IMR-90 (cell line): ENCODE results near the gene RAPH1. TPM values are rescaled to one million over a fixed set of nuclear protein-coding genes. Genes with fewer than 3 reads are reported as not detected.
"Not testable (repeated sequence)": the region's sequence is repeated elsewhere in the genome, so short reads cannot be mapped to it uniquely, and the experiment has no call there.

Source experiments
- ATAC-seq: fragments of 200-7000 bp; cut with Tn5 transposase; 2 replicates; pipeline ENCODE4 v1.9.1; 2020; ENCODE audit warnings: low read depth, mild to moderate bottlenecking, moderate library complexity
- BruUV-seq: library from RNA; stranded (reverse); fragments of 400-500 nt; replicated peaks from 2 replicates; lab custom pipeline; 2021; lab: Mats Ljungman, UMichigan
- CTCF ChIA-PET: fragments of 300-600 bp; formaldehyde crosslinking; extraction: SDS; loops from one replicate; lab custom pipeline; 2021; ENCODE audit warnings: antibody characterized with exemption; lab: Yijun Ruan, JAX
- POLR2A ChIA-PET: fragments of 300-600 bp; sonication (Branson Sonifier 250); formaldehyde crosslinking; loops from one replicate; lab custom pipeline; 2022; ENCODE audit warnings: antibody characterized with exemption; ENCODE audit not compliant: unreplicated experiment; lab: Charles Lee
- DNase-seq: peaks from one replicate; pipeline ENCODE4 v3.0.0; 2013
- H2AFZ ChIP-seq: replicated peaks from 2 replicates; pipeline ENCODE3; 2013; ENCODE audit warnings: low read length, mild to moderate bottlenecking; ENCODE audit not compliant: poor library complexity
- H2AK5ac ChIP-seq: 2 replicates; pipeline ENCODE4 v1.6.1; 2013; ENCODE audit warnings: low read depth, low read length, inconsistent platforms
- H2AK9ac ChIP-seq: replicated peaks from 2 replicates; pipeline ENCODE3; 2013; ENCODE audit warnings: mild to moderate bottlenecking, low read depth, low read length, moderate library complexity; ENCODE audit not compliant: poor library complexity
- H2BK120ac ChIP-seq: 2 replicates; pipeline ENCODE4 v1.6.1; 2013; ENCODE audit warnings: low read depth, low read length, inconsistent platforms
- H2BK15ac ChIP-seq: 3 replicates; pipeline ENCODE4 v1.6.1; 2013; ENCODE audit warnings: low read depth, low read length, inconsistent platforms
- H2BK20ac ChIP-seq: 2 replicates; pipeline ENCODE4 v1.6.1; 2013; ENCODE audit warnings: low read depth, mild to moderate bottlenecking, inconsistent platforms, low read length, moderate library complexity
- H2BK5ac ChIP-seq: 2 replicates; pipeline ENCODE4 v1.6.1; 2013; ENCODE audit warnings: mild to moderate bottlenecking, low read depth, low read length, inconsistent platforms; ENCODE audit not compliant: poor library complexity, severe bottlenecking
- H3K14ac ChIP-seq: replicated peaks from 2 replicates; pipeline ENCODE4 v1.6.1; 2013; ENCODE audit warnings: low read depth, low read length, inconsistent platforms
- H3K18ac ChIP-seq: 2 replicates; pipeline ENCODE4 v1.6.1; 2013; ENCODE audit warnings: low read depth, low read length, control low read depth
- H3K23ac ChIP-seq: 2 replicates; pipeline ENCODE4 v1.6.1; 2013; ENCODE audit warnings: low read depth, low read length, inconsistent platforms
- H3K27ac ChIP-seq: 2 replicates; pipeline ENCODE4 v1.5.1; 2013; ENCODE audit warnings: mild to moderate bottlenecking, control low read depth, low read length; ENCODE audit not compliant: insufficient read depth
- H3K27me3 ChIP-seq: 2 replicates; pipeline ENCODE4 v1.6.1; 2013; ENCODE audit warnings: low read length; ENCODE audit not compliant: control insufficient read depth, insufficient read depth
- H3K36me3 ChIP-seq: 2 replicates; pipeline ENCODE4 v1.6.1; 2013; ENCODE audit warnings: low read length, mixed read lengths; ENCODE audit not compliant: control insufficient read depth, insufficient read depth
- H3K4ac ChIP-seq: 2 replicates; pipeline ENCODE4 v1.6.1; 2013; ENCODE audit warnings: low read depth, low read length, inconsistent platforms
- H3K4me1 ChIP-seq: 2 replicates; pipeline ENCODE4 v1.6.1; 2013; ENCODE audit warnings: low read length, mixed read lengths; ENCODE audit not compliant: control insufficient read depth, insufficient read depth
- H3K4me2 ChIP-seq: 2 replicates; pipeline ENCODE4 v1.6.1; 2013; ENCODE audit warnings: low read depth, mild to moderate bottlenecking, control low read depth, low read length, moderate library complexity
- H3K4me3 ChIP-seq: 2 replicates; pipeline ENCODE4 v1.5.1; 2013; ENCODE audit warnings: low read depth, mild to moderate bottlenecking, control low read depth, low read length, moderate library complexity; ENCODE audit not compliant: insufficient read depth
- H3K56ac ChIP-seq: 2 replicates; pipeline ENCODE4 v1.6.1; 2013; ENCODE audit warnings: low read length, inconsistent platforms; ENCODE audit not compliant: insufficient read depth; ENCODE audit errors: extremely low read depth
- H3K79me1 ChIP-seq, 2 experiments: 2 replicates each; pipeline ENCODE4 v1.6.1; 2013; ENCODE audit warnings: low read length in 2 of 2, inconsistent platforms in 1 of 2, low read depth in 1 of 2
- H3K9ac ChIP-seq: 2 replicates; pipeline ENCODE4 v1.6.1; 2013; ENCODE audit warnings: low read depth, low read length, control low read depth
- H3K9me1 ChIP-seq: 2 replicates; pipeline ENCODE4 v1.6.1; 2013; ENCODE audit warnings: low read length, inconsistent platforms; ENCODE audit not compliant: insufficient read depth
- H3K9me3 ChIP-seq: 2 replicates; pipeline ENCODE4 v1.6.1; 2013; ENCODE audit warnings: low read length; ENCODE audit not compliant: control insufficient read depth, insufficient read depth
- H4K20me1 ChIP-seq: 2 replicates; pipeline ENCODE4 v1.6.1; 2013; ENCODE audit warnings: low read length, inconsistent platforms; ENCODE audit not compliant: insufficient read depth
- H4K5ac ChIP-seq: 2 replicates; pipeline ENCODE4 v1.6.1; 2013; ENCODE audit warnings: mild to moderate bottlenecking, low read depth, low read length, control low read depth
- H4K8ac ChIP-seq, 2 experiments: 2 replicates each; pipeline ENCODE4 v1.6.1; 2013; ENCODE audit warnings: low read depth in 2 of 2, low read length in 2 of 2, control low read depth in 1 of 2, inconsistent platforms in 1 of 2
- H4K91ac ChIP-seq: 2 replicates; pipeline ENCODE4 v1.6.1; 2013; ENCODE audit warnings: low read depth, low read length, inconsistent platforms; ENCODE audit not compliant: insufficient read depth
- WGBS, 2 experiments: methylation state at CpG; one replicate each; pipeline versions ENCODE4 v1.1.5 to v1.1.7; 2013; ENCODE audit warnings: missing lambda C conversion rate in 2 of 2; ENCODE audit not compliant: insufficient read length in 1 of 2; ENCODE audit errors: extremely low coverage in 2 of 2; 5-methylcytosine and 5-hydroxymethylcytosine counted together
- dilution Hi-C: fragments of 300-500 bp; cut with HindIII; formaldehyde crosslinking; loops from one replicate; pipeline ENCODE4 v1.14.3; 2018; ENCODE audit warnings: low sequenced_read_pairs; ENCODE audit not compliant: unreplicated experiment
- in situ Hi-C: fragments of 300-500 bp; cut with MboI; formaldehyde crosslinking; loops from 3 replicates; pipeline ENCODE4 v1.14.3; 2019; ENCODE audit warnings: low sequenced_read_pairs, inconsistent platforms, mixed read lengths
- intact Hi-C: fragments of 100-400 bp; cut with micrococcal nuclease; formaldehyde crosslinking; loops from 2 replicates; pipeline ENCODE4 v1.10.0; 2022
- polyA plus RNA-seq, 3 experiments: library from polyadenylated mRNA; depleted of rRNA; stranded (reverse); fragments of >200 nt; gene quantifications; 2 replicates each; pipeline ENCODE4 v1.2.3, GENCODE V29; 2012; ENCODE audit warnings: low replicate concordance in 1 of 3
- total RNA-seq: library from RNA; depleted of rRNA; stranded (reverse); fragments of >200 nt; gene quantifications from 2 replicates; pipeline ENCODE4 v1.2.3, GENCODE V29; 2012

Gene RAPH1
- total and polyA plus RNA-seq, 2 of the 4 experiments (the other 2 are of a cell fraction), result 7.5 to 15.1 TPM

GRCh38 chr2:203372706-203373105 lies 162.4 kb downstream of the RAPH1 start:
- H3K23ac ChIP-seq, H2AK9ac ChIP-seq, ATAC-seq, H2BK15ac ChIP-seq, H2BK20ac ChIP-seq, H2BK5ac ChIP-seq, dilution Hi-C loops, H3K4ac ChIP-seq, H2AFZ ChIP-seq, H2AK5ac ChIP-seq, H3K9me3 ChIP-seq, in situ Hi-C loops, H3K14ac ChIP-seq, H3K9me1 ChIP-seq, H4K20me1 ChIP-seq, H3K4me1 ChIP-seq, H4K5ac ChIP-seq, H3K36me3 ChIP-seq, H3K27me3 ChIP-seq, H4K91ac ChIP-seq, CTCF ChIA-PET, H2BK120ac ChIP-seq, H3K4me2 ChIP-seq, H3K4me3 ChIP-seq, intact Hi-C loops, H3K9ac ChIP-seq, H4K8ac ChIP-seq, H3K18ac ChIP-seq, POLR2A ChIA-PET, H3K56ac ChIP-seq, H3K27ac ChIP-seq, DNase-seq, BruUV-seq: not testable (repeated sequence)
- no CpG with 5 or more reads among the region's 31 CpGs for WGBS, 2 experiments
- peaks cover 12 to 28% of the 10 kb centered on the region in 2 experiments for H3K79me1 ChIP-seq
